Mesendoderm (in vitro differentiated cells): ENCODE measurements around the gene GFRA1.

ENCODE experiments used
- DNase-seq: peaks from one replicate; pipeline ENCODE4 v3.0.0; 2013
- H2AK5ac ChIP-seq: 2 replicates; pipeline ENCODE4 v1.6.1; 2013; ENCODE audit warnings: low read length, inconsistent platforms
- H2BK120ac ChIP-seq: 2 replicates; pipeline ENCODE4 v1.6.1; 2013; ENCODE audit warnings: low read depth, mild to moderate bottlenecking, low read length, moderate library complexity, mixed read lengths
- H2BK15ac ChIP-seq: replicated peaks from 2 replicates; pipeline ENCODE4 v1.6.1; 2013; ENCODE audit warnings: low read depth, mild to moderate bottlenecking, moderate library complexity
- H2BK5ac ChIP-seq: 2 replicates; pipeline ENCODE4 v1.6.1; 2013; ENCODE audit warnings: low read length, inconsistent platforms
- H3K18ac ChIP-seq: 2 replicates; pipeline ENCODE4 v1.6.1; 2013; ENCODE audit warnings: mild to moderate bottlenecking, low read length, mixed read lengths
- H3K23ac ChIP-seq: one replicate; pipeline ENCODE4 v1.6.1; 2013; ENCODE audit warnings: low read length
- H3K27ac ChIP-seq: 2 replicates; pipeline ENCODE4 v1.5.1; 2013; ENCODE audit warnings: low read depth, mild to moderate bottlenecking, inconsistent platforms, low read length, moderate library complexity
- H3K27me3 ChIP-seq: 2 replicates; pipeline ENCODE4 v1.6.1; 2013; ENCODE audit warnings: low read length, control low read depth, mild to moderate bottlenecking, inconsistent platforms; ENCODE audit not compliant: insufficient read depth, poor library complexity
- H3K36me3 ChIP-seq: 2 replicates; pipeline ENCODE4 v1.6.1; 2013; ENCODE audit warnings: low read length, inconsistent platforms; ENCODE audit not compliant: control insufficient read depth, insufficient read depth
- H3K4ac ChIP-seq: one replicate; pipeline ENCODE4 v1.6.1; 2013; ENCODE audit warnings: low read depth, mild to moderate bottlenecking, low read length, moderate library complexity
- H3K4me1 ChIP-seq: 2 replicates; pipeline ENCODE4 v1.6.1; 2013; ENCODE audit warnings: low read depth, low read length, inconsistent platforms; ENCODE audit not compliant: control insufficient read depth
- H3K4me2 ChIP-seq: 2 replicates; pipeline ENCODE4 v1.6.1; 2013; ENCODE audit warnings: low read length
- H3K4me3 ChIP-seq: 2 replicates; pipeline ENCODE4 v1.5.1; 2013; ENCODE audit warnings: mild to moderate bottlenecking, low read length
- H3K56ac ChIP-seq: one replicate; pipeline ENCODE4 v1.6.1; 2013; ENCODE audit warnings: low read length
- H3K79me1 ChIP-seq: 2 replicates; pipeline ENCODE4 v1.6.1; 2013; ENCODE audit warnings: low read length, inconsistent platforms
- H3K79me2 ChIP-seq: 2 replicates; pipeline ENCODE4 v1.6.1; 2013; ENCODE audit warnings: mild to moderate bottlenecking, low read length; ENCODE audit not compliant: control insufficient read depth, insufficient read depth
- H3K9ac ChIP-seq: 2 replicates; pipeline ENCODE4 v1.6.1; 2013; ENCODE audit warnings: low read length, inconsistent platforms
- H4K5ac ChIP-seq: one replicate; pipeline ENCODE4 v1.6.1; 2013; ENCODE audit warnings: low read length
- H4K8ac ChIP-seq: one replicate; pipeline ENCODE4 v1.6.1; 2013; ENCODE audit warnings: low read depth, mild to moderate bottlenecking, control low read depth, low read length, moderate library complexity
- WGBS: extraction: QIAGEN DNeasy Blood & Tissue Kit; methylation state at CpG from one replicate; pipeline ENCODE4 v1.1.7; 2013; ENCODE audit warnings: low lambda C conversion rate, missing lambda C conversion rate; ENCODE audit not compliant: insufficient coverage; ENCODE audit errors: extremely low coverage; 5-methylcytosine and 5-hydroxymethylcytosine counted together

GFRA1 gene

GRCh38 chr10:116103668-116104067 lies 169.3 kb downstream of the GFRA1 start:
- Histone ChIP-seq H3K4me2 (no peak overlapping the region), H4K8ac (no peak overlapping the region), H3K18ac (no peak overlapping the region), H3K4ac (no peak overlapping the region), H3K79me1 (no peaks in the 10 kb centered on the region), H3K79me2 (no peaks in the 10 kb centered on the region), H4K5ac (no peak overlapping the region), H2BK15ac (no peak overlapping the region), H3K27me3 (no peaks in the 10 kb centered on the region), H2BK120ac (no peak overlapping the region), H2AK5ac (no peak overlapping the region), H3K56ac (no peak overlapping the region), H3K4me1 (no peaks in the 10 kb centered on the region), H3K9ac (no peak overlapping the region), H3K27ac (no peak overlapping the region), H3K36me3 (no peaks in the 10 kb centered on the region), H2BK5ac (no peak overlapping the region), H3K4me3 (no peak overlapping the region), H3K23ac (no peak overlapping the region)
- WGBS, result no CpG with 5 or more reads among the region's 4 CpGs
- no peak for DNase-seq

- Histone ChIP-seq H3K79me2 (no peaks in the 10 kb centered on the region), H3K27me3 (no peaks in the 10 kb centered on the region), H2AK5ac (no peak overlapping the region), H3K36me3 (no peaks in the 10 kb centered on the region), H3K9ac (no peak overlapping the region), H2BK15ac (no peak overlapping the region), H3K18ac (no peak overlapping the region), H2BK120ac (no peak overlapping the region), H3K4me1 (no peaks in the 10 kb centered on the region), H3K56ac (no peak overlapping the region), H3K4ac (no peak overlapping the region), H4K8ac (no peak overlapping the region), H4K5ac (no peak overlapping the region), H3K79me1 (no peaks in the 10 kb centered on the region), H3K4me2 (no peak overlapping the region), H3K27ac (no peak overlapping the region), H3K23ac (no peak overlapping the region), H3K4me3 (no peak overlapping the region), H2BK5ac (no peak overlapping the region)
- DNase-seq, result no peak
- WGBS, result no CpG with 5 or more reads among the region's 5 CpGs
Observed at GRCh38 chr10:116101616-116102315, 171.2 kb downstream of the GFRA1 start.

- H3K27me3 ChIP-seq, result no peaks in the 10 kb centered on the region
- no peak overlapping the region for H3K23ac ChIP-seq
- H3K4me1 ChIP-seq, result no peaks in the 10 kb centered on the region
- no peak overlapping the region for H4K8ac ChIP-seq
- no peak overlapping the region for H4K5ac ChIP-seq
- no peak overlapping the region for H3K27ac ChIP-seq
- H3K4ac ChIP-seq, result no peak overlapping the region
- H3K18ac ChIP-seq, result no peak overlapping the region
- no peak for DNase-seq
- no CpG with 5 or more reads among the region's 3 CpGs for WGBS
- H2BK15ac ChIP-seq, result no peak overlapping the region
- no peak overlapping the region for H2AK5ac ChIP-seq
- no peak overlapping the region for H2BK120ac ChIP-seq
- no peaks in the 10 kb centered on the region for H3K79me1 ChIP-seq
- no peak overlapping the region for H2BK5ac ChIP-seq
- no peak overlapping the region for H3K4me3 ChIP-seq
- H3K36me3 ChIP-seq, result no peaks in the 10 kb centered on the region
- H3K79me2 ChIP-seq, result no peaks in the 10 kb centered on the region
- no peak overlapping the region for H3K4me2 ChIP-seq
- no peak overlapping the region for H3K9ac ChIP-seq
- no peak overlapping the region for H3K56ac ChIP-seq
Observed at GRCh38 chr10:116100984-116101383, 172.0 kb downstream of the GFRA1 start.

- WGBS, result no CpG with 5 or more reads among the region's 5 CpGs
- no peak overlapping the region for H4K5ac ChIP-seq
- no peak overlapping the region for H4K8ac ChIP-seq
- H3K4me3 ChIP-seq, result no peak overlapping the region
- no peaks in the 10 kb centered on the region for H3K4me1 ChIP-seq
- H2AK5ac ChIP-seq, result no peak overlapping the region
- no peak overlapping the region for H3K27ac ChIP-seq
- H3K18ac ChIP-seq, result no peak overlapping the region
- no peak for DNase-seq
- H2BK15ac ChIP-seq, result no peak overlapping the region
- H3K27me3 ChIP-seq, result no peaks in the 10 kb centered on the region
- no peaks in the 10 kb centered on the region for H3K36me3 ChIP-seq
- H3K79me1 ChIP-seq, result no peaks in the 10 kb centered on the region
- no peak overlapping the region for H3K56ac ChIP-seq
- H2BK5ac ChIP-seq, result no peak overlapping the region
- no peak overlapping the region for H3K23ac ChIP-seq
- H3K79me2 ChIP-seq, result no peaks in the 10 kb centered on the region
- H3K4me2 ChIP-seq, result no peak overlapping the region
- no peak overlapping the region for H3K4ac ChIP-seq
- H3K9ac ChIP-seq, result no peak overlapping the region
- H2BK120ac ChIP-seq, result no peak overlapping the region
Observed at GRCh38 chr10:116099023-116099420, 174.0 kb downstream of the GFRA1 start.

GRCh38 chr10:116098411-116099022 lies 174.5 kb downstream of the GFRA1 start:
- no peak for DNase-seq
- whole genome bisulfite sequencing, result no CpG with 5 or more reads among the region's 8 CpGs
- H3K27me3 ChIP-seq, result no peaks in the 10 kb centered on the region

More at GRCh38 chr10:116098411-116099022, 174.5 kb downstream of the GFRA1 start:
- no peak overlapping the region for H2BK120ac ChIP-seq
- no peak overlapping the region for H4K8ac ChIP-seq
- H3K56ac ChIP-seq, result no peak overlapping the region
- H2BK5ac ChIP-seq, result no peak overlapping the region
- H2BK15ac ChIP-seq, result no peak overlapping the region
- no peak overlapping the region for H3K18ac ChIP-seq
- no peak overlapping the region for H4K5ac ChIP-seq
- H3K79me1 ChIP-seq, result no peaks in the 10 kb centered on the region
- H3K4ac ChIP-seq, result no peak overlapping the region
- no peak overlapping the region for H3K4me3 ChIP-seq
- H3K79me2 ChIP-seq, result no peaks in the 10 kb centered on the region
- no peaks in the 10 kb centered on the region for H3K4me1 ChIP-seq
- H3K9ac ChIP-seq, result no peak overlapping the region
- no peak overlapping the region for H2AK5ac ChIP-seq
- H3K23ac ChIP-seq, result no peak overlapping the region
- H3K4me2 ChIP-seq, result no peak overlapping the region
- no peaks in the 10 kb centered on the region for H3K36me3 ChIP-seq
- H3K27ac ChIP-seq, result no peak overlapping the region
